K562 (cell line): Measurements from ENCODE around the gene FMNL2. TPM values are rescaled to one million over a fixed set of nuclear protein-coding genes. Genes with fewer than 3 reads are reported as not detected.

Experiments used
- ATAC-seq: fragments of 200-7000 bp; cut with Tn5 transposase; 3 replicates; pipeline ENCODE4 v1.9.1; 2020; ENCODE audit warnings: moderate library complexity
- BruUV-seq: library from RNA; stranded (reverse); fragments of 400-500 nt; replicated peaks from 2 replicates; lab custom pipeline; 2021; lab: Mats Ljungman, UMichigan
- CTCF ChIA-PET: fragments of 300-600 bp; formaldehyde crosslinking; extraction: SDS; loops from one replicate; lab custom pipeline; 2021; ENCODE audit warnings: low intra/inter-chr PET ratio; lab: Yijun Ruan, JAX
- POLR2A ChIA-PET: fragments of 300-600, 350-650 bp; sonication (Branson Sonifier 250); formaldehyde crosslinking; extraction: SDS; loops from one replicate; lab custom pipeline; 2021; ENCODE audit warnings: antibody characterized with exemption, inconsistent platforms; lab: Yijun Ruan, JAX
- DNase-seq, 4 experiments: peaks; one replicate each; pipeline versions ENCODE4 v3.0.0 to v3.0.0-alpha.2; 2011 to 2018; ENCODE audit warnings: low spot score in 3 of 4, mixed read lengths in 3 of 4; ENCODE audit errors: extremely low read depth in 1 of 4
- FAIRE-seq: peaks from 2 replicates; lab custom pipeline; 2011; peaks lifted over from hg19 to GRCh38; lab: Jason Lieb, UNC
- H2AFZ ChIP-seq: 2 replicates; pipeline ENCODE4 v1.6.0; 2011; ENCODE audit warnings: low read depth, low read length, control low read depth, inconsistent platforms
- H3K27ac ChIP-seq: fragments of 200-600 bp; 3 replicates; pipeline ENCODE4 v1.8.0; 2011; ENCODE audit warnings: low read depth, mild to moderate bottlenecking, control low read depth, inconsistent platforms, low read length, moderate library complexity, mixed read lengths; ENCODE audit errors: extremely low read depth
- H3K27me3 ChIP-seq, 2 experiments: fragments of 300-600 bp in 1 of 2; 2 replicates in 1 of 2; 3 replicates in 1 of 2; pipeline versions ENCODE4 v1.6.0 to v1.8.0; 2011; ENCODE audit warnings: inconsistent platforms in 2 of 2, low read length in 2 of 2, mild to moderate bottlenecking in 1 of 2, mixed read lengths in 1 of 2, moderate library complexity in 1 of 2; ENCODE audit not compliant: control insufficient read depth in 2 of 2, insufficient read depth in 2 of 2
- H3K36me3 ChIP-seq: fragments of 300-600 bp; 3 replicates; pipeline ENCODE4 v1.8.0; 2011; ENCODE audit warnings: mild to moderate bottlenecking, low read length, inconsistent platforms; ENCODE audit not compliant: control insufficient read depth, insufficient read depth
- H3K4me1 ChIP-seq, 2 experiments: fragments of 200-600 bp in 1 of 2; replicated peaks in 1 of 2; 2 replicates in 1 of 2; 3 replicates in 1 of 2; pipeline versions ENCODE4 v1.5.1 to v1.8.0; 2011; ENCODE audit warnings: inconsistent platforms in 2 of 2, low read length in 2 of 2, mild to moderate bottlenecking in 1 of 2, mixed read lengths in 1 of 2, moderate library complexity in 1 of 2; ENCODE audit not compliant: control insufficient read depth in 2 of 2, insufficient read depth in 2 of 2
- H3K4me2 ChIP-seq: 2 replicates; pipeline ENCODE4 v1.6.1; 2011; ENCODE audit warnings: low read length, control low read depth, inconsistent platforms, mixed read lengths; ENCODE audit not compliant: insufficient read depth
- H3K4me3 ChIP-seq: fragments of 200-600 bp; sonication (generic), shearing (Covaris generic); 2 replicates; pipeline ENCODE4 v1.5.1; 2016; ENCODE audit warnings: control low read depth, inconsistent platforms
- H3K79me2 ChIP-seq: fragments of 200-600 bp; 3 replicates; pipeline ENCODE4 v1.8.0; 2011; ENCODE audit warnings: low read length, inconsistent platforms; ENCODE audit not compliant: control insufficient read depth, insufficient read depth
- H3K9ac ChIP-seq, 2 experiments: 2 replicates each; pipeline versions ENCODE4 v1.6.0 to v1.6.1; 2011; ENCODE audit warnings: low read depth in 2 of 2, low read length in 2 of 2, control low read depth in 1 of 2, inconsistent platforms in 1 of 2, mild to moderate bottlenecking in 1 of 2, mixed read lengths in 1 of 2; ENCODE audit not compliant: insufficient read depth in 1 of 2
- H3K9me1 ChIP-seq: one replicate; pipeline ENCODE4 v1.6.0; 2011; ENCODE audit warnings: inconsistent platforms, mild to moderate bottlenecking, low read length, moderate library complexity; ENCODE audit not compliant: control insufficient read depth, insufficient read depth
- H3K9me3 ChIP-seq: replicated peaks from 2 replicates; pipeline ENCODE4 v1.5.1; 2011; ENCODE audit warnings: low read depth, low read length, inconsistent platforms; ENCODE audit not compliant: control insufficient read depth, insufficient read depth
- H4K20me1 ChIP-seq: replicated peaks from 2 replicates; pipeline ENCODE4 v1.6.1; 2011; ENCODE audit warnings: low read length, inconsistent platforms, mixed read lengths; ENCODE audit not compliant: control insufficient read depth, insufficient read depth
- ARHGAP35 ChIP-seq: fragments of 450-650 bp; IDR thresholded peaks from 2 replicates; pipeline ENCODE4 v1.6.1; 2018; ENCODE audit not compliant: partially characterized antibody
- CBX5 ChIP-seq: IDR thresholded peaks from 2 replicates; pipeline ENCODE4 v1.6.1; 2014; ENCODE audit warnings: low read depth, borderline replicate concordance
- EGR1 ChIP-seq: fragments of 450-650 bp; conservative IDR thresholded peaks from 2 replicates; pipeline ENCODE4 v1.6.1; 2017; ENCODE audit warnings: mild to moderate bottlenecking
- FOS ChIP-seq: IDR thresholded peaks from 3 replicates; pipeline ENCODE4 v1.6.1; 2011; ENCODE audit not compliant: insufficient read length; ENCODE audit errors: extremely low read depth
- HIVEP1 ChIP-seq: fragments of 250-450 bp; sonication (Bioruptor Pico); IDR thresholded peaks from 2 replicates; pipeline ENCODE4 v1.4.0; 2020; ENCODE audit warnings: mild to moderate bottlenecking
- HOXB6 ChIP-seq: fragments of 250-450 bp; sonication (Bioruptor Pico); IDR thresholded peaks from 2 replicates; pipeline ENCODE4 v1.5.1; 2022; ENCODE audit warnings: mild to moderate bottlenecking, borderline replicate concordance
- MEIS2 ChIP-seq: fragments of 450-650 bp; IDR thresholded peaks from 2 replicates; pipeline ENCODE4 v1.6.1; 2014; ENCODE audit warnings: mild to moderate bottlenecking; ENCODE audit not compliant: partially characterized antibody
- NFE2L1 ChIP-seq: fragments of 450-650 bp; IDR thresholded peaks from 2 replicates; pipeline ENCODE4 v1.6.1; 2016; ENCODE audit warnings: missing genetic modification characterization, low read depth, mild to moderate bottlenecking, missing compliant biosample characterization, moderate library complexity, borderline replicate concordance
- NFXL1 ChIP-seq: fragments of 450-650 bp; formaldehyde crosslinking; IDR thresholded peaks from 2 replicates; pipeline ENCODE4 v1.4.0; 2021; ENCODE audit warnings: mild to moderate bottlenecking
- PCBP2 ChIP-seq: fragments of 200-400 bp; formaldehyde crosslinking; IDR thresholded peaks from 2 replicates; pipeline ENCODE4 v1.6.1; 2018; ENCODE audit warnings: low read length, low read depth, mild to moderate bottlenecking, moderate library complexity; ENCODE audit not compliant: poor library complexity, severe bottlenecking
- PHF20 ChIP-seq: fragments of 450-650 bp; IDR thresholded peaks from 2 replicates; pipeline ENCODE4 v1.6.1; 2018; ENCODE audit not compliant: partially characterized antibody
- PTRF ChIP-seq: fragments of 450-650 bp; IDR thresholded peaks from 2 replicates; pipeline ENCODE4 v1.6.1; 2016; ENCODE audit warnings: mild to moderate bottlenecking, missing genetic modification characterization, missing compliant biosample characterization
- PURB ChIP-seq: sonication (generic); formaldehyde crosslinking; IDR thresholded peaks from 2 replicates; pipeline ENCODE4 v1.9.0; 2021; ENCODE audit warnings: low read depth, mild to moderate bottlenecking, missing genetic modification reagents
- RBM39 ChIP-seq: fragments of 200-400 bp; formaldehyde crosslinking; optimal IDR thresholded peaks from 2 replicates; pipeline ENCODE3; 2018; ENCODE audit warnings: low read depth, low read length
- YY1 ChIP-seq, 3 experiments: IDR thresholded peaks; 2 replicates each; pipeline ENCODE4 v1.6.1; 2011; ENCODE audit warnings: low read length in 2 of 3, mild to moderate bottlenecking in 2 of 3, moderate library complexity in 2 of 3, borderline replicate concordance in 1 of 3, control low read depth in 1 of 3, low read depth in 1 of 3; ENCODE audit not compliant: insufficient read depth in 3 of 3, insufficient replicate concordance in 2 of 3, control insufficient read depth in 1 of 3, insufficient read length in 1 of 3; ENCODE audit errors: extremely low read depth in 1 of 3
- ZNF175 ChIP-seq: fragments of 200-800 bp; sonication (Bioruptor generic); IDR thresholded peaks from 2 replicates; pipeline ENCODE4 v1.6.1; 2016; ENCODE audit warnings: low read depth, mild to moderate bottlenecking, missing genetic modification characterization, missing compliant biosample characterization
- WGBS: fragments of 100-300 bp; shearing (Covaris generic); methylation state at CpG from one replicate; pipeline ENCODE4 v1.1.6; 2016; ENCODE audit warnings: low coverage, mixed read lengths; ENCODE audit not compliant: insufficient coverage; ENCODE audit errors: missing lambda C conversion rate; 5-methylcytosine and 5-hydroxymethylcytosine counted together
- in situ Hi-C: fragments of 300-500 bp; cut with MboI; formaldehyde crosslinking; loops from 4 replicates; pipeline ENCODE4 v1.15.0; 2018; ENCODE audit warnings: inconsistent platforms, mixed read lengths
- intact Hi-C: fragments of 100-400 bp; cut with micrococcal nuclease; formaldehyde crosslinking; loops from 2 replicates; pipeline ENCODE4 v1.14.2; 2022
- polyA plus RNA-seq, 8 experiments: library from polyadenylated mRNA; depleted of rRNA in 4 of 8; stranded (reverse) in 5 of 8; unstranded in 3 of 8; fragments of >200 nt; fragmentation: Nextera tagmentation in 2 of 8; fragmentation: Illumina TruSeq in 1 of 8; extraction: Ambion mirVana in 2 of 8; extraction: Trizol in 1 of 8; gene quantifications; 2 replicates each; pipeline versions ENCODE4 v1.2.1 to v1.2.3, GENCODE V29; 2011 to 2014; ENCODE audit warnings: inconsistent platforms in 1 of 8, missing spikeins in 1 of 8
- total RNA-seq, 7 experiments: library from RNA; depleted of rRNA in 6 of 7; stranded (reverse); fragments of >200 nt in 6 of 7; fragmentation: Illumina TruSeq in 2 of 7; extraction: Trizol in 2 of 7; gene quantifications; 2 replicates each; pipeline versions ENCODE4 v1.2.1 to v1.2.3, GENCODE V29; 2011 to 2021; ENCODE audit warnings: low replicate concordance in 1 of 7
- TF ChIP-seq, protein P1 (sequence below): fragments of 450-650 bp; formaldehyde crosslinking; IDR thresholded peaks from 2 replicates; pipeline ENCODE4 v1.4.0; 2020; ENCODE audit warnings: mild to moderate bottlenecking, moderate library complexity
- TF ChIP-seq, protein P2 (sequence below): fragments of 450-650 bp; formaldehyde crosslinking; conservative IDR thresholded peaks from 2 replicates; pipeline ENCODE4 v1.4.0; 2022; ENCODE audit warnings: mild to moderate bottlenecking, missing genetic modification characterization
- TF ChIP-seq, protein P3 (sequence below): fragments of 250-450 bp; sonication (Bioruptor Pico); IDR thresholded peaks from 2 replicates; pipeline ENCODE4 v1.5.0; 2021; ENCODE audit warnings: mild to moderate bottlenecking, borderline replicate concordance

FMNL2 gene
- total and polyA plus RNA-seq, 9 of the 15 experiments (the other 6 are each of a cell fraction or from before 2014, with no cell fraction given): 0.15 to 0.49 (median 0.24) TPM; not detected in 1

DNA sequence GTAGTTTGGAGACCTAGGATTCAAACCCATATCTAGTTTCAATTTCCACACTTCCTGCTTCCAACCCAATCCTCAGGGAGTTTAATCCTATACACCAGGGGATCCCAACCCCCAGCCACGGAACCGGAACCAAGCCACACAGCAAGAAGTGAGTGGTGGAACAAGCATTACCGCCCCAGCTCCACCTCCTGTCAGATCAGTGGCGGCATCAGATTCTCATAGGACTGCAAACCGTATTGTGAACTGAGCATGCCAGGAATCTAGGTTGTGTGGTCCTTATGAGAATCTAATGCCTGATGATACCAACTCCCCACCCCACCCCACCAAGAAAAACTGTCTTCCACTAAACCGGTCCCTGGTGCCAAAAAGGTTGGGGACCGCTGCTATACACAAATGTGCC lies 329.8 kb downstream of the FMNL2 start:
- H4K20me1 ChIP-seq: no peaks in the 10 kb centered on the region
- no peak overlapping the region for H3K27ac ChIP-seq
- no peaks in the 10 kb centered on the region for H3K27me3 ChIP-seq
- DNase-seq (no peak), ATAC-seq (no peak), FAIRE-seq (no peak)
- H3K4me2 ChIP-seq: no peak overlapping the region
- H3K79me2 ChIP-seq: no peaks in the 10 kb centered on the region
- no peaks in the 10 kb centered on the region for H3K9me1 ChIP-seq
- no peaks in the 10 kb centered on the region for H3K4me1 ChIP-seq
- H3K9ac ChIP-seq: no peak overlapping the region; a peak in 1 of 4 replicates
- 97% methylated on average over 7 of the region's 7 CpGs for WGBS
- ChIA-PET CTCF (no interaction called here), POLR2A (no interaction called here)
- H3K9me3 ChIP-seq: no peaks in the 10 kb centered on the region
- peaks cover 96% of the 10 kb centered on the region for H3K36me3 ChIP-seq
- BruUV-seq: no TSS peak
- in situ Hi-C loops (no loop called here), intact Hi-C loops (no loop called here)
- no peak overlapping the region for H2AFZ ChIP-seq
- H3K4me3 ChIP-seq: no peak overlapping the region
- TF ChIP-seq NFXL1 (CRISPR knock-in tag) (no peak), ZNF175 (CRISPR knock-in tag) (no peak), PHF20 (no peak), HIVEP1 (no peak), PURB (CRISPR knock-in tag) (no peak), HOXB6 (CRISPR knock-in tag) (no peak), PTRF (no peak), YY1 (IDR thresholded peaks at IDR 0.05; ENCODE audit: borderline replicate concordance in 1 of 3, control insufficient read depth in 1 of 3, extremely low read depth in 1 of 3, insufficient read depth in 3 of 3, insufficient read length in 1 of 3, insufficient replicate concordance in 2 of 3, low read depth in 1 of 3, low read length in 2 of 3) (no peak), NFE2L1 (no peak), EGR1 (no peak), CBX5 (no peak), PCBP2 (no peak), RBM39 (no peak), MEIS2 (no peak), FOS (no peak), ARHGAP35 (no peak)
- TF ChIP-seq, protein P1, sequence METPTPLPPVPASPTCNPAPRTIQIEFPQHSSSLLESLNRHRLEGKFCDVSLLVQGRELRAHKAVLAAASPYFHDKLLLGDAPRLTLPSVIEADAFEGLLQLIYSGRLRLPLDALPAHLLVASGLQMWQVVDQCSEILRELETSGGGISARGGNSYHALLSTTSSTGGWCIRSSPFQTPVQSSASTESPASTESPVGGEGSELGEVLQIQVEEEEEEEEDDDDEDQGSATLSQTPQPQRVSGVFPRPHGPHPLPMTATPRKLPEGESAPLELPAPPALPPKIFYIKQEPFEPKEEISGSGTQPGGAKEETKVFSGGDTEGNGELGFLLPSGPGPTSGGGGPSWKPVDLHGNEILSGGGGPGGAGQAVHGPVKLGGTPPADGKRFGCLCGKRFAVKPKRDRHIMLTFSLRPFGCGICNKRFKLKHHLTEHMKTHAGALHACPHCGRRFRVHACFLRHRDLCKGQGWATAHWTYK (CRISPR knock-in tag): no peak
- TF ChIP-seq, protein P2, sequence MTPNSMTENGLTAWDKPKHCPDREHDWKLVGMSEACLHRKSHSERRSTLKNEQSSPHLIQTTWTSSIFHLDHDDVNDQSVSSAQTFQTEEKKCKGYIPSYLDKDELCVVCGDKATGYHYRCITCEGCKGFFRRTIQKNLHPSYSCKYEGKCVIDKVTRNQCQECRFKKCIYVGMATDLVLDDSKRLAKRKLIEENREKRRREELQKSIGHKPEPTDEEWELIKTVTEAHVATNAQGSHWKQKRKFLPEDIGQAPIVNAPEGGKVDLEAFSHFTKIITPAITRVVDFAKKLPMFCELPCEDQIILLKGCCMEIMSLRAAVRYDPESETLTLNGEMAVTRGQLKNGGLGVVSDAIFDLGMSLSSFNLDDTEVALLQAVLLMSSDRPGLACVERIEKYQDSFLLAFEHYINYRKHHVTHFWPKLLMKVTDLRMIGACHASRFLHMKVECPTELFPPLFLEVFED (CRISPR knock-in tag): no peak
- TF ChIP-seq, protein P3, sequence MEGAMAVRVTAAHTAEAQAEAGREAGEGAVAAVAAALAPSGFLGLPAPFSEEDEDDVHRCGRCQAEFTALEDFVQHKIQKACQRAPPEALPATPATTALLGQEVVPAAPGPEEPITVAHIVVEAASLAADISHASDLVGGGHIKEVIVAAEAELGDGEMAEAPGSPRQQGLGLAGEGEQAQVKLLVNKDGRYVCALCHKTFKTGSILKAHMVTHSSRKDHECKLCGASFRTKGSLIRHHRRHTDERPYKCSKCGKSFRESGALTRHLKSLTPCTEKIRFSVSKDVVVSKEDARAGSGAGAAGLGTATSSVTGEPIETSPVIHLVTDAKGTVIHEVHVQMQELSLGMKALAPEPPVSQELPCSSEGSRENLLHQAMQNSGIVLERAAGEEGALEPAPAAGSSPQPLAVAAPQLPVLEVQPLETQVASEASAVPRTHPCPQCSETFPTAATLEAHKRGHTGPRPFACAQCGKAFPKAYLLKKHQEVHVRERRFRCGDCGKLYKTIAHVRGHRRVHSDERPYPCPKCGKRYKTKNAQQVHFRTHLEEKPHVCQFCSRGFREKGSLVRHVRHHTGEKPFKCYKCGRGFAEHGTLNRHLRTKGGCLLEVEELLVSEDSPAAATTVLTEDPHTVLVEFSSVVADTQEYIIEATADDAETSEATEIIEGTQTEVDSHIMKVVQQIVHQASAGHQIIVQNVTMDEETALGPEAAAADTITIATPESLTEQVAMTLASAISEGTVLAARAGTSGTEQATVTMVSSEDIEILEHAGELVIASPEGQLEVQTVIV (CRISPR knock-in tag): no peak
